Measurements from ENCODE around the gene HHIPL1.

HHIPL1 gene

GRCh38 chr14:99651953-99652746 lies 7.2 kb downstream of the HHIPL1 start:
- TF ChIP-seq CTCF (IDR thresholded peaks at IDR 0.05; ENCODE audit: borderline replicate concordance, insufficient read depth, low read depth, low read length), result no peak

GRCh38 chr14:99654235-99654985 lies 9.5 kb downstream of the HHIPL1 start:
- no peak overlapping the region for H3K4me3 ChIP-seq (ENCODE audit: low read depth, low read length)
- no peak for TF ChIP-seq CTCF (IDR thresholded peaks at IDR 0.05; ENCODE audit: borderline replicate concordance, insufficient read depth, low read depth, low read length)

More at GRCh38 chr14:99651953-99652746, 7.2 kb downstream of the HHIPL1 start:
- no peak overlapping the region for H3K4me3 ChIP-seq (ENCODE audit: low read depth, low read length)

- no peak overlapping the region for H3K4me3 ChIP-seq (ENCODE audit: low read depth, low read length)
- no peak for TF ChIP-seq CTCF (IDR thresholded peaks at IDR 0.05; ENCODE audit: borderline replicate concordance, insufficient read depth, low read depth, low read length)
These were observed 10.6 kb downstream of the HHIPL1 start for GRCh38 chr14:99655521-99655920.

- no peak overlapping the region for H3K4me3 ChIP-seq (ENCODE audit: low read depth, low read length)
- no peak for TF ChIP-seq CTCF (IDR thresholded peaks at IDR 0.05; ENCODE audit: borderline replicate concordance, insufficient read depth, low read depth, low read length)
These were observed 11.2 kb downstream of the HHIPL1 start for GRCh38 chr14:99656171-99656570.

- no peak for TF ChIP-seq CTCF (IDR thresholded peaks at IDR 0.05; ENCODE audit: borderline replicate concordance, insufficient read depth, low read depth, low read length)
These were observed 12.8 kb downstream of the HHIPL1 start for GRCh38 chr14:99657645-99658155.

GRCh38 chr14:99658218-99658845 lies 13.4 kb downstream of the HHIPL1 start:
- no peak for TF ChIP-seq CTCF (IDR thresholded peaks at IDR 0.05; ENCODE audit: borderline replicate concordance, insufficient read depth, low read depth, low read length)
- H3K4me3 ChIP-seq (ENCODE audit: low read depth, low read length), result no peak overlapping the region

More at GRCh38 chr14:99657645-99658155, 12.8 kb downstream of the HHIPL1 start:
- H3K4me3 ChIP-seq (ENCODE audit: low read depth, low read length), result no peak overlapping the region

Measured in GM12875 (cell line).